Measurements from ENCODE around the gene SLC25A26.

Gene SLC25A26

DNA sequence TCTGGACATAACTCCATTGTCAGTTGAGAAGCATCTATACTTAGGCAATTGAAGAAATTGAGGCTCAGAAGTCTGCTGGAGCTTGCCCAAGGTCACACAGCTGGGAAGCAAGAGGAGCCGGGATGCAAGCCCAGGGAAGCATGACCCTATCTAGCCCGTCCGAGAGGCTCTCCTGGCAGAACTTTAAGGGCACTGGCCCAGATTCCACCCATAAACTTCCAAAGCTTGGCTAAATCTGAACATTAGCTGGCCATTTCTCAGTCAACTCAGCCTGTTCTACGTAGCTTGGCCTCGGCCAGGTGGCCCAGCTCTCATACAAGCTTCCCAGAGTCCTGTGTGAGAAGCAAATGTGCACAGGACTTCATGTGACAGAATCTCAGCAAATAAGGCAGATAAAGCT is 204.2 kb downstream of the SLC25A26 start:
- Histone ChIP-seq H3K4me3 (ENCODE audit: low read length) (no peak overlapping the region), H3K9me2 (replicated peaks; ENCODE audit: control insufficient read depth, low read length) (no peaks in the 10 kb centered on the region), H3F3A (ENCODE audit: control insufficient read depth, insufficient read depth) (no peaks in the 10 kb centered on the region), H4K20me1 (ENCODE audit: control insufficient read depth, insufficient read depth, low read depth, low read length) (no peaks in the 10 kb centered on the region; the same call in 1 of the 2 replicates), H3K27ac (ENCODE audit: low read depth, low read length) (no peak overlapping the region), H3K9me3 (ENCODE audit: control insufficient read depth, insufficient read depth, low read length) (peaks cover 39% of the 10 kb centered on the region), H3K4me2 (ENCODE audit: low read length) (no peak overlapping the region), H3K4me1 (ENCODE audit: control insufficient read depth, low read length) (no peaks in the 10 kb centered on the region), H3K79me2 (ENCODE audit: control insufficient read depth, low read length) (peaks cover 100% of the 10 kb centered on the region), H3K36me3 (ENCODE audit: control insufficient read depth, low read length) (peaks cover 94% of the 10 kb centered on the region), H3K27me3 (ENCODE audit: control insufficient read depth, low read length) (no peaks in the 10 kb centered on the region)
- TF ChIP-seq, protein P1, sequence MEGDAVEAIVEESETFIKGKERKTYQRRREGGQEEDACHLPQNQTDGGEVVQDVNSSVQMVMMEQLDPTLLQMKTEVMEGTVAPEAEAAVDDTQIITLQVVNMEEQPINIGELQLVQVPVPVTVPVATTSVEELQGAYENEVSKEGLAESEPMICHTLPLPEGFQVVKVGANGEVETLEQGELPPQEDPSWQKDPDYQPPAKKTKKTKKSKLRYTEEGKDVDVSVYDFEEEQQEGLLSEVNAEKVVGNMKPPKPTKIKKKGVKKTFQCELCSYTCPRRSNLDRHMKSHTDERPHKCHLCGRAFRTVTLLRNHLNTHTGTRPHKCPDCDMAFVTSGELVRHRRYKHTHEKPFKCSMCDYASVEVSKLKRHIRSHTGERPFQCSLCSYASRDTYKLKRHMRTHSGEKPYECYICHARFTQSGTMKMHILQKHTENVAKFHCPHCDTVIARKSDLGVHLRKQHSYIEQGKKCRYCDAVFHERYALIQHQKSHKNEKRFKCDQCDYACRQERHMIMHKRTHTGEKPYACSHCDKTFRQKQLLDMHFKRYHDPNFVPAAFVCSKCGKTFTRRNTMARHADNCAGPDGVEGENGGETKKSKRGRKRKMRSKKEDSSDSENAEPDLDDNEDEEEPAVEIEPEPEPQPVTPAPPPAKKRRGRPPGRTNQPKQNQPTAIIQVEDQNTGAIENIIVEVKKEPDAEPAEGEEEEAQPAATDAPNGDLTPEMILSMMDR (IDR thresholded peaks at IDR 0.05; ENCODE audit: low read depth, low read length, poor library complexity, severe bottlenecking), result no peak
- no peak for TF ChIP-seq EZH2phosphoT487 (IDR thresholded peaks at IDR 0.05; ENCODE audit: borderline replicate concordance, low read length)

DNA sequence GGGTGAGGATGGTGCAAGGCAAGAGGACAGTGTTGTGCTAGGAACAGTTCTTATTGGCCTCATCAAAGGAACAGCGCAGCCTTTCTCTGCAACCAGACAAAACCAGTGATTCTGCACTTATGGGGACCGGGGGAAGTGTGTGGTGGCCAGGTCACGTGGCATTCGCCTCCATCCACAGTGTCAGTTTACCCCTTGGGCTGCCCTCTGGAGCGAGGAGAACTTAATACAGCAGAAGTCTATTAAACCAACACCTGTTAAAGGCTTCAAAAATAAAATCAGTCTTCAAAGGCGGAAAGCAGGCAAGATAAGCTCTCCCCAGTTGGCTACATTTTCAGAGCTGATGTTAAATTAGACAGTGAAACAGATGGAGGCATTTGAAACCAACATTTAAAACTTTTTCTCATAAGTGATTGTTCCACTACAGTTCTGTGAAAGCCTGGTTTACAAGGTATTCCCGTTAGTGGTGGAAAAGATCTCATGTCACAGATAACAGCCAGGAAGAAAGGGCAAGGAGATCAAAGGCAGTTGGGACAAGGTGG is 204.8 kb downstream of the SLC25A26 start:
- Histone ChIP-seq H3K79me2 (ENCODE audit: control insufficient read depth, low read length) (peaks cover 100% of the 10 kb centered on the region), H3F3A (ENCODE audit: control insufficient read depth, insufficient read depth) (no peaks in the 10 kb centered on the region), H3K4me2 (ENCODE audit: low read length) (no peak overlapping the region), H3K36me3 (ENCODE audit: control insufficient read depth, low read length) (peaks cover 91% of the 10 kb centered on the region), H3K9me2 (replicated peaks; ENCODE audit: control insufficient read depth, low read length) (no peaks in the 10 kb centered on the region), H3K27ac (ENCODE audit: low read depth, low read length) (no peak overlapping the region), H4K20me1 (ENCODE audit: control insufficient read depth, insufficient read depth, low read depth, low read length) (no peaks in the 10 kb centered on the region; the same call in 1 of the 2 replicates), H3K4me1 (ENCODE audit: control insufficient read depth, low read length) (no peaks in the 10 kb centered on the region), H3K9me3 (ENCODE audit: control insufficient read depth, insufficient read depth, low read length) (peaks cover 39% of the 10 kb centered on the region), H3K27me3 (ENCODE audit: control insufficient read depth, low read length) (no peaks in the 10 kb centered on the region), H3K4me3 (ENCODE audit: low read length) (no peak overlapping the region)
- TF ChIP-seq EZH2phosphoT487 (IDR thresholded peaks at IDR 0.05; ENCODE audit: borderline replicate concordance, low read length), result no peak
- TF ChIP-seq, protein P1 (IDR thresholded peaks at IDR 0.05; ENCODE audit: low read depth, low read length, poor library complexity, severe bottlenecking), result no peak

DNA sequence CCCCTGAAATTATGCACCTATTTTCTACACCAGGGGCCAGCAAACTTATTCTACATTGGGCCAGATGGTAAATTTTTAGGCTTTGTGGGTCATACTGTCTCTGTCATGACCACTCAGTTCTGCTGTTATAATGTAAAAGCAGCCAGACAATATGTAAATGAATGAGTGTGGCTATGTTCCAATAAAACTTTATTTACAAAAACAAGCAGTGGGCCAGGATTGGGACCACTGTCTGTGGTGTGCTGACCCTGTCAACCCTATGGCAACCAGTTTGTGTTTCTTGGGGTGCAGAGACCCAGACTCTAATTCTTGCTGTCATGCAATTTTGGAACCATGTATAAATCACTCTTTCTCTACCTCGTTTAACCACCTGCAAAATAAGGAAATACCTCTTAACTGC is 205.3 kb downstream of the SLC25A26 start:
- no peaks in the 10 kb centered on the region for H3K27me3 ChIP-seq (ENCODE audit: control insufficient read depth, low read length)
- H3F3A ChIP-seq (ENCODE audit: control insufficient read depth, insufficient read depth), result no peaks in the 10 kb centered on the region
- TF ChIP-seq, protein P1 (IDR thresholded peaks at IDR 0.05; ENCODE audit: low read depth, low read length, poor library complexity, severe bottlenecking), result no peak
- no peak for TF ChIP-seq EZH2phosphoT487 (IDR thresholded peaks at IDR 0.05; ENCODE audit: borderline replicate concordance, low read length)
- no peak overlapping the region for H3K27ac ChIP-seq (ENCODE audit: low read depth, low read length)
- H3K9me3 ChIP-seq (ENCODE audit: control insufficient read depth, insufficient read depth, low read length), result peaks cover 39% of the 10 kb centered on the region
- no peak overlapping the region for H3K4me3 ChIP-seq (ENCODE audit: low read length)
- H3K79me2 ChIP-seq (ENCODE audit: control insufficient read depth, low read length), result peaks cover 100% of the 10 kb centered on the region
- no peaks in the 10 kb centered on the region for H3K9me2 ChIP-seq (replicated peaks; ENCODE audit: control insufficient read depth, low read length)
- peaks cover 94% of the 10 kb centered on the region for H3K36me3 ChIP-seq (ENCODE audit: control insufficient read depth, low read length)
- no peaks in the 10 kb centered on the region; the same call in 1 of the 2 replicates for H4K20me1 ChIP-seq (ENCODE audit: control insufficient read depth, insufficient read depth, low read depth, low read length)
- no peaks in the 10 kb centered on the region for H3K4me1 ChIP-seq (ENCODE audit: control insufficient read depth, low read length)
- H3K4me2 ChIP-seq (ENCODE audit: low read length), result no peak overlapping the region
